ENCODE data around the gene MAP4K3.

The MAP4K3 gene

GRCh38 chr2:39300044-39300978 is 136.8 kb downstream of the MAP4K3 start:
- DNase-seq (ENCODE audit: low read depth): no peak
- H3K4me3 ChIP-seq (ENCODE audit: low read depth, low read length): no peak overlapping the region
- TF ChIP-seq POLR2A (IDR thresholded peaks at IDR 0.05; ENCODE audit: extremely low read depth, insufficient read length): no peak
- TF ChIP-seq MYC (IDR thresholded peaks at IDR 0.05; ENCODE audit: low read depth, low read length): no peak
- TF ChIP-seq MAX (IDR thresholded peaks at IDR 0.05; ENCODE audit: low read depth, low read length): no peak
- no peak for TF ChIP-seq CTCF (IDR thresholded peaks at IDR 0.05; ENCODE audit: low read depth, low read length)

- no peak for DNase-seq (ENCODE audit: low read depth)
- no peak for TF ChIP-seq MYC (IDR thresholded peaks at IDR 0.05; ENCODE audit: low read depth, low read length)
- H3K4me3 ChIP-seq (ENCODE audit: low read depth, low read length): no peak overlapping the region
These were observed 146.7 kb downstream of the MAP4K3 start for GRCh38 chr2:39290433-39290832.

GRCh38 chr2:39289609-39290008 is 147.5 kb downstream of the MAP4K3 start:
- DNase-seq (ENCODE audit: low read depth): no peak
- H3K4me3 ChIP-seq (ENCODE audit: low read depth, low read length): no peak overlapping the region
- TF ChIP-seq POLR2A (IDR thresholded peaks at IDR 0.05; ENCODE audit: extremely low read depth, insufficient read length): no peak
- no peak for TF ChIP-seq MYC (IDR thresholded peaks at IDR 0.05; ENCODE audit: low read depth, low read length)
- TF ChIP-seq MAX (IDR thresholded peaks at IDR 0.05; ENCODE audit: low read depth, low read length): no peak
- no peak for TF ChIP-seq CTCF (IDR thresholded peaks at IDR 0.05; ENCODE audit: low read depth, low read length)

- TF ChIP-seq POLR2A (IDR thresholded peaks at IDR 0.05; ENCODE audit: extremely low read depth, insufficient read length): no peak
- no peak for TF ChIP-seq CTCF (IDR thresholded peaks at IDR 0.05; ENCODE audit: low read depth, low read length)
- no peak for TF ChIP-seq MAX (IDR thresholded peaks at IDR 0.05; ENCODE audit: low read depth, low read length)
- TF ChIP-seq MYC (IDR thresholded peaks at IDR 0.05; ENCODE audit: low read depth, low read length): no peak
- DNase-seq (ENCODE audit: low read depth): no peak
- no peak overlapping the region for H3K4me3 ChIP-seq (ENCODE audit: low read depth, low read length)
These were observed 153.5 kb downstream of the MAP4K3 start for GRCh38 chr2:39283561-39283960.

GRCh38 chr2:39281391-39281790 is 155.7 kb downstream of the MAP4K3 start:
- no peak overlapping the region for H3K4me3 ChIP-seq (ENCODE audit: low read depth, low read length)
- no peak for TF ChIP-seq MYC (IDR thresholded peaks at IDR 0.05; ENCODE audit: low read depth, low read length)
- TF ChIP-seq MAX (IDR thresholded peaks at IDR 0.05; ENCODE audit: low read depth, low read length): no peak
- no peak for TF ChIP-seq CTCF (IDR thresholded peaks at IDR 0.05; ENCODE audit: low read depth, low read length)
- TF ChIP-seq POLR2A (IDR thresholded peaks at IDR 0.05; ENCODE audit: extremely low read depth, insufficient read length): no peak
- DNase-seq (ENCODE audit: low read depth): no peak

GRCh38 chr2:39275016-39275415 is 162.1 kb downstream of the MAP4K3 start:
- DNase-seq (ENCODE audit: low read depth): no peak
- TF ChIP-seq MAX (IDR thresholded peaks at IDR 0.05; ENCODE audit: low read depth, low read length): no peak
- no peak for TF ChIP-seq MYC (IDR thresholded peaks at IDR 0.05; ENCODE audit: low read depth, low read length)
- TF ChIP-seq CTCF (IDR thresholded peaks at IDR 0.05; ENCODE audit: low read depth, low read length): no peak
- TF ChIP-seq POLR2A (IDR thresholded peaks at IDR 0.05; ENCODE audit: extremely low read depth, insufficient read length): no peak
- no peak overlapping the region for H3K4me3 ChIP-seq (ENCODE audit: low read depth, low read length)
